Right lobe of liver (tissue), 6 donors: ENCODE data around the gene ABCG4. TPM values are rescaled to one million over a fixed set of nuclear protein-coding genes. Genes with fewer than 3 reads are reported as not detected.
A peak's percentile ranks its signal among the peaks of the same experiment; 100 is the strongest.

Experiments used
- ATAC-seq, 4 donors: fragments of 200-7000 bp; cut with Tn5 transposase; one replicate each; pipeline ENCODE4 v1.9.1; 2020; ENCODE audit warnings: mild to moderate bottlenecking in 4 of 4, moderate library complexity in 4 of 4
- DNase-seq, 3 donors: peaks; one replicate each; pipeline ENCODE4 v3.0.0-alpha.2; 2020
- H3K27ac ChIP-seq, 3 donors: fragments of 200-600 bp; one replicate each; pipeline ENCODE4 v1.8.0; 2022
- H3K27me3 ChIP-seq, 2 donors: fragments of 200-600 bp; one replicate each; pipeline ENCODE4 v1.8.0; 2022
- H3K36me3 ChIP-seq, 4 donors: fragments of 200-600 bp; sonication (generic) in 1 of 4; one replicate each; pipeline versions ENCODE4 v1.5.1 to v1.8.0; 2017 to 2022; ENCODE audit warnings: control low read depth in 1 of 4
- H3K4me1 ChIP-seq, 4 donors: fragments of 200-600 bp; sonication (generic) in 1 of 4; one replicate each; pipeline versions ENCODE4 v1.5.1 to v1.8.0; 2017 to 2022; ENCODE audit warnings: control low read depth in 1 of 4
- H3K4me3 ChIP-seq, 3 donors: fragments of 200-600 bp; one replicate each; pipeline ENCODE4 v1.8.0; 2022
- H3K9me3 ChIP-seq, 4 donors: fragments of 200-600 bp; sonication (generic) in 1 of 4; one replicate each; pipeline versions ENCODE4 v1.5.1 to v1.8.0; 2017 to 2022; ENCODE audit warnings: control low read depth in 1 of 4
- CTCF ChIP-seq, 4 donors: fragments of 200-600 bp in 3 of 4; fragments of 450-650 bp in 1 of 4; IDR thresholded peaks; one replicate each; pipeline versions ENCODE4 v1.5.1 to v1.8.0; 2016 to 2022; ENCODE audit warnings: antibody characterized with exemption in 4 of 4, mild to moderate bottlenecking in 2 of 4
- POLR2A ChIP-seq: fragments of 450-650 bp; IDR thresholded peaks from one replicate; pipeline ENCODE4 v1.6.1; 2017; ENCODE audit warnings: antibody characterized with exemption, mild to moderate bottlenecking
- WGBS: methylation state at CpG from one replicate; pipeline ENCODE4 v1.1.6; 2018; ENCODE audit warnings: low coverage, low lambda C conversion rate; ENCODE audit not compliant: insufficient coverage; ENCODE audit errors: missing lambda C conversion rate; 5-methylcytosine and 5-hydroxymethylcytosine counted together
- intact Hi-C, 2 donors: fragments of 100-400 bp; cut with DNase I; formaldehyde crosslinking; loops; one replicate each; pipeline versions ENCODE4 v1.11.2 to v1.14.1; 2022
- total RNA-seq, 6 experiments: library from RNA; depleted of rRNA in 2 of 6; stranded (reverse); fragments of >200 nt in 2 of 6; fragmentation: NEBNext Ultra II Directional in 3 of 6; extraction: Animal tissue kit (Norgen Biotek cat#: 25700) in 3 of 6; gene quantifications; one replicate each; pipeline versions ENCODE4 v1.1.0 to v1.2.4, GENCODE V29; 2016 to 2023
- donor health status: DM: no; HTN: yes; CAD: no.
- donor health status: DM: no; HTN: no; CAD: no.
- donor health status: DM: no; HTN: no; CAD: no.
- donor health status: DM: no; HTN: yes; CAD: no.
- donor health status: DM: no; HTN: yes; CAD: no.

ABCG4 gene
- total RNA-seq, 6 experiments from 2014 or later, result 0.04 to 0.22 (median 0.09) TPM; not detected in 2

DNA sequence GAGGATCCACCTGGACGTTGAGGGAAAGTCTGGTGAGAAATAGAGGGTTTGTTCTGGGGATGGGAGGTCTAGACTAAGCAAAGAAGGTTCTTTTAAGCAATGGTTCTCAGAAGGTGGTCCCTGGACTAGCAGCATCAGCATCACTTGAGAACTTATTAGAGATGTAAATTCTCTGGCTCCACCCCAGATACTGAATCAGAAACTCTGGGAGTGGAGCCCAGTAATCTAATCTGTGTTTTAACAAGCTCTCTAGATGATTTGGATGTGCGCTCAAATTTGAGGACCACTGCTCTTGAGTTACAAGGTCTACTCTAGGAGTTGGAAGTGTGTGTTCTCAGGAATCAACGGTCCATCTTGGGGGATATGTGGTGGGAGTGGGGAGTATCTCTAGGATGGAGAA lies 3.3 kb upstream of the ABCG4 start:
- Histone ChIP-seq H3K4me1 (peaks cover 0 to 8% (median 0%) of the 10 kb centered on the region in 4 donors), H3K36me3 (no peaks in the 10 kb centered on the region), H3K27me3 (peaks cover 0 to 4% of the 10 kb centered on the region in 2 donors), H3K27ac (no peak overlapping the region), H3K9me3 (no peaks in the 10 kb centered on the region), H3K4me3 (no peak overlapping the region)
- no peak for ATAC-seq
- DNase-seq, result no peak
- intact Hi-C loops, result no loop called here
- TF ChIP-seq CTCF (IDR thresholded peaks at IDR 0.05) (no peak), POLR2A (no peak)
- WGBS, result 43% methylated on average over 3 of the region's 3 CpGs

DNA sequence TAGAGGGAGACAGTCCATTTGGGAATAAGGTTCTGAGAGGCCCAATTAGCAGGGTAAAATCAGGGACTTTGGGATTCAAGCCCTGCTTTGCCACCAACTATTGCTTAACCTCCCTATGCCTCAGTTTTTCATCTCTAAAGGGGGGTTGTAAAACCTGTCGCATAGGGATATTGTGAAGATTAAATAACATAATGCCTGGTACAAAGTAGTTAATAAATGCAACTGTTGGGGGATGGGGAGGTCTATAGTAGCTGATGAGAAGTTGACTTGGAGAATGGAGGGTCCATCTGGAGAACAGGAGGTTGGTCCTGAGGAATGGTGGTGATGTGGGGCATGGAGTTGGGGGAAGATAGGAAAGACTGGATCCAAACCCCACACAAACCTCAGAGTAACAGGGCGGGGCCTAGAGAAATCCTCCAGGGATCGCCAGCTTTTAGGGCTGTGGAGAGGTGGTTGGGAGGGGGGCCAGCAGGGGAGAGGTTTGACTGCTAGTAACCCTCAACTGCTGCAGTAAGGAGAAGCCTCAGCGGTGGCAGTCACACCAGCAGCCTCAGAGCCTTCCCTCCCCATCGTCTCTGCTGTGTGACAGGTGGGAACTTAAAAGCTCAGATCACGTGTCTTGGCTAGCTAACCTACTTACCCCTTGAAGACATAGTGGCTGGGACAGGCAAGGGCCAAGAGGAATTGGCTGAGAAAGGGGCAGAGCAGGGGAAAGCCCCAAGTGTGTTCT lies 1.1 kb upstream of the ABCG4 start:
- peaks cover 0 to 8% (median 0%) of the 10 kb centered on the region in 4 donors for H3K4me1 ChIP-seq
- H3K4me3 ChIP-seq, result no peak overlapping the region
- H3K9me3 ChIP-seq, result no peaks in the 10 kb centered on the region
- no peak overlapping the region for H3K27ac ChIP-seq
- ATAC-seq (no peak), DNase-seq (no peak)
- no peak for TF ChIP-seq POLR2A
- no peak for TF ChIP-seq CTCF (IDR thresholded peaks at IDR 0.05)
- H3K36me3 ChIP-seq, result no peaks in the 10 kb centered on the region
- H3K27me3 ChIP-seq, result peaks cover 0 to 4% of the 10 kb centered on the region in 2 donors
- intact Hi-C loops, result no loop called here
- 57% methylated on average over 2 of the region's 6 CpGs for WGBS

- no peak for DNase-seq
- H3K4me1 ChIP-seq, result peaks cover 0 to 8% (median 0%) of the 10 kb centered on the region in 4 donors
- H3K4me3 ChIP-seq, result peak overlapping the region; percentile 53 to 64 (median 55)
- peaks cover 0 to 4% of the 10 kb centered on the region in 2 donors for H3K27me3 ChIP-seq
- WGBS, result 3% methylated on average over 10 of the region's 16 CpGs
- intact Hi-C loops, result no loop called here
- no peaks in the 10 kb centered on the region for H3K36me3 ChIP-seq
- no peak overlapping the region for H3K27ac ChIP-seq
- TF ChIP-seq POLR2A (no peak), CTCF (IDR thresholded peaks at IDR 0.05) (no peak)
- ATAC-seq, result no peak
- H3K9me3 ChIP-seq, result no peaks in the 10 kb centered on the region
These were observed 183 bp upstream of the ABCG4 start for GRCh38 chr11:119148720-119149017.

DNA sequence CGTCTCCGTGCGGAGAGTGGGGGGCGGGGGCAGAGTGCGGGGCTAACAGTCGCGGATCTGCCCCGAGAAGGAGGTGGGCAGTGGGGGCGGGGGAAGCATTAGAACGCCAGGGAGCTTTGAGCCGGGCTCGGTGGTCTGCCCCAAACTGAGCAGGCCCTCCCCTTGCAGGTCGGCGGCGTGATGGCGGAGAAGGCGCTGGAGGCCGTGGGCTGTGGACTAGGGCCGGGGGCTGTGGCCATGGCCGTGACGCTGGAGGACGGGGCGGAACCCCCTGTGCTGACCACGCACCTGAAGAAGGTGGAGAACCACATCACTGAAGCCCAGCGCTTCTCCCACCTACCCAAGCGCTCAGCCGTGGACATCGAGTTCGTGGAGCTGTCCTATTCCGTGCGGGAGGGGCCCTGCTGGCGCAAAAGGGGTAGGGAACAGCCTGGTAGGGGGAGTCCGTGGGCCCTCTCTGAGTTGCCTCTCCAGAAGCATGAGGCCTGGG lies 979 bp downstream of the ABCG4 start:
- H3K4me3 ChIP-seq, result peak overlapping the region in 1 of 3 donors; percentile 55
- no peak for DNase-seq
- intact Hi-C loops, result loop anchor here in 1 of 2 donors (10.0 kb wide), 1 partner anchor 55 kb away; the partner anchor contains the start of gene CBL
- H3K36me3 ChIP-seq, result no peaks in the 10 kb centered on the region
- TF ChIP-seq CTCF (IDR thresholded peaks at IDR 0.05) (no peak), POLR2A (no peak)
- 19% methylated on average over 12 of the region's 33 CpGs for WGBS
- H3K27me3 ChIP-seq, result peaks cover 0 to 4% of the 10 kb centered on the region in 2 donors
- no peak overlapping the region for H3K27ac ChIP-seq
- no peak for ATAC-seq
- H3K9me3 ChIP-seq, result no peaks in the 10 kb centered on the region
- H3K4me1 ChIP-seq, result peaks cover 0 to 8% (median 0%) of the 10 kb centered on the region in 4 donors
